BE2C (cell line): ENCODE data around the gene NHSL2.

Experiments used
- DNase-seq: peaks from one replicate; pipeline ENCODE4 v3.0.0-alpha.2; 2020
- H3K27me3 ChIP-seq: fragments of 250-450 bp; sonication (Bioruptor Pico); 2 replicates; pipeline ENCODE4 v1.5.1; 2020; ENCODE audit warnings: mild to moderate bottlenecking
- H3K36me3 ChIP-seq: fragments of 250-450 bp; sonication (Bioruptor Pico); 2 replicates; pipeline ENCODE4 v1.5.1; 2020; ENCODE audit warnings: mild to moderate bottlenecking
- H3K4me1 ChIP-seq: fragments of 250-450 bp; sonication (Bioruptor Pico); 2 replicates; pipeline ENCODE4 v1.5.1; 2020
- H3K4me3 ChIP-seq: 2 replicates; pipeline ENCODE4 v1.5.1; 2011; ENCODE audit warnings: low read depth, low read length
- H3K9me3 ChIP-seq: fragments of 250-450 bp; sonication (Bioruptor Pico); 2 replicates; pipeline ENCODE4 v1.5.1; 2020
- CTCF ChIP-seq: IDR thresholded peaks from 2 replicates; pipeline ENCODE4 v1.5.1; 2012; ENCODE audit warnings: mild to moderate bottlenecking, low read depth, low read length

The NHSL2 gene

GRCh38 chrX:72095370-72095769, 184.7 kb downstream of the NHSL2 start:
- H3K27me3 ChIP-seq = no peaks in the 10 kb centered on the region
- H3K4me3 ChIP-seq = no peak overlapping the region
- no peaks in the 10 kb centered on the region for H3K9me3 ChIP-seq
- H3K4me1 ChIP-seq = peaks cover 23% of the 10 kb centered on the region
- no peak for DNase-seq
- TF ChIP-seq CTCF = no peak
- H3K36me3 ChIP-seq = peaks cover 4% of the 10 kb centered on the region

- TF ChIP-seq CTCF = no peak
- Histone ChIP-seq H3K27me3 (no peaks in the 10 kb centered on the region), H3K9me3 (no peaks in the 10 kb centered on the region), H3K4me3 (no peak overlapping the region), H3K36me3 (peaks cover 4% of the 10 kb centered on the region), H3K4me1 (peaks cover 23% of the 10 kb centered on the region)
- no peak for DNase-seq
Measured at GRCh38 chrX:72097098-72097497, 186.5 kb downstream of the NHSL2 start.

GRCh38 chrX:72100051-72100755, 189.6 kb downstream of the NHSL2 start:
- H3K27me3 ChIP-seq = no peaks in the 10 kb centered on the region
- peaks cover 4% of the 10 kb centered on the region for H3K36me3 ChIP-seq
- no peak for DNase-seq
- no peak for TF ChIP-seq CTCF
- no peak overlapping the region for H3K4me3 ChIP-seq
- H3K9me3 ChIP-seq = no peaks in the 10 kb centered on the region
- H3K4me1 ChIP-seq = peaks cover 10% of the 10 kb centered on the region

GRCh38 chrX:72100824-72101351, 190.2 kb downstream of the NHSL2 start:
- DNase-seq = no peak
- H3K9me3 ChIP-seq = no peaks in the 10 kb centered on the region
- no peak overlapping the region for H3K4me3 ChIP-seq
- no peak for TF ChIP-seq CTCF
- H3K4me1 ChIP-seq = peaks cover 3% of the 10 kb centered on the region
- H3K36me3 ChIP-seq = peaks cover 4% of the 10 kb centered on the region
- no peaks in the 10 kb centered on the region for H3K27me3 ChIP-seq

GRCh38 chrX:72101597-72102037, 191.0 kb downstream of the NHSL2 start:
- Histone ChIP-seq H3K4me3 (no peak overlapping the region), H3K27me3 (no peaks in the 10 kb centered on the region), H3K4me1 (no peaks in the 10 kb centered on the region), H3K36me3 (peaks cover 4% of the 10 kb centered on the region), H3K9me3 (no peaks in the 10 kb centered on the region)
- DNase-seq = no peak
- no peak for TF ChIP-seq CTCF

- peaks cover 4% of the 10 kb centered on the region for H3K36me3 ChIP-seq
- no peaks in the 10 kb centered on the region for H3K9me3 ChIP-seq
- no peak for DNase-seq
- H3K4me1 ChIP-seq = no peaks in the 10 kb centered on the region
- no peaks in the 10 kb centered on the region for H3K27me3 ChIP-seq
- no peak for TF ChIP-seq CTCF
- H3K4me3 ChIP-seq = no peak overlapping the region
Measured at GRCh38 chrX:72102126-72102525, 191.5 kb downstream of the NHSL2 start.
